ENCODE results near the gene FCRL4. TPM values are rescaled to one million over a fixed set of nuclear protein-coding genes. Genes with fewer than 3 reads are reported as not detected.

FCRL4 gene
- total and polyA plus RNA-seq, 3 experiments from 2014 or later: not detected

Other genes starting within 250 kb of the FCRL4 start
- gene FCRL5, start 45.6 kb downstream of the FCRL4 start, total RNA-seq: not detected
- not detected for gene FCRL5, start 45.6 kb downstream of the FCRL4 start, polyA plus RNA-seq
- gene FCRL3, start 102.7 kb upstream of the FCRL4 start, total RNA-seq: 10 to 100 TPM in 1 of 2 experiments, 1 to 10 TPM in 1; 8.5 to 10.5 TPM
- 86.8 TPM for gene FCRL3, start 102.7 kb upstream of the FCRL4 start, polyA plus RNA-seq
- gene FCRL2, start 179.0 kb upstream of the FCRL4 start, total RNA-seq: not detected
- not detected for gene FCRL2, start 179.0 kb upstream of the FCRL4 start, polyA plus RNA-seq
- gene FCRL1, start 222.0 kb upstream of the FCRL4 start, total RNA-seq: not detected
- gene FCRL1, start 222.0 kb upstream of the FCRL4 start, polyA plus RNA-seq: 0.54 TPM
- not detected for gene CD5L, start 243.7 kb upstream of the FCRL4 start, total RNA-seq
- gene CD5L, start 243.7 kb upstream of the FCRL4 start, polyA plus RNA-seq: not detected

All from CD8-positive, alpha-beta memory T cell (primary cell).